ENCODE data around the gene SCRT2. TPM values are rescaled to one million over a fixed set of nuclear protein-coding genes. Genes with fewer than 3 reads are reported as not detected.
A peak's percentile ranks its signal among the peaks of the same experiment; 100 is the strongest.
"Not testable (repeated sequence)": the region's sequence is repeated elsewhere in the genome, so short reads cannot be mapped to it uniquely, and the experiment has no call there.

Gene SCRT2
- total RNA-seq, 1 donor from 2014 or later, result not detected

GRCh38 chr20:701401-702129 lies 26.0 kb upstream of the SCRT2 start:
- DNase-seq (ENCODE audit: low spot score), result no peak

- DNase-seq (ENCODE audit: low spot score), result no peak
These were observed 24.3 kb upstream of the SCRT2 start for GRCh38 chr20:699811-700338.

GRCh38 chr20:699342-699741 lies 23.7 kb upstream of the SCRT2 start:
- DNase-seq (ENCODE audit: low spot score), result no peak

- no peak for DNase-seq (ENCODE audit: low spot score)
These were observed 22.7 kb upstream of the SCRT2 start for GRCh38 chr20:698276-698675.

- no peak for DNase-seq (ENCODE audit: low spot score)
These were observed 22.2 kb upstream of the SCRT2 start for GRCh38 chr20:697826-698225.

GRCh38 chr20:695165-695866 lies 19.7 kb upstream of the SCRT2 start:
- DNase-seq (ENCODE audit: low spot score), result no peak

GRCh38 chr20:694496-694895 lies 18.9 kb upstream of the SCRT2 start:
- no peak for DNase-seq (ENCODE audit: low spot score)

- DNase-seq (ENCODE audit: low spot score), result not testable (repeated sequence)
These were observed 18.2 kb upstream of the SCRT2 start for GRCh38 chr20:693786-694185.

- no peak for DNase-seq (ENCODE audit: low spot score)
These were observed 16.4 kb upstream of the SCRT2 start for GRCh38 chr20:692044-692443.

GRCh38 chr20:689947-690346 lies 14.3 kb upstream of the SCRT2 start:
- DNase-seq (ENCODE audit: low spot score), result no peak

- DNase-seq (ENCODE audit: low spot score), result no peak
These were observed 13.7 kb upstream of the SCRT2 start for GRCh38 chr20:689348-689747.

GRCh38 chr20:688809-689212 lies 13.2 kb upstream of the SCRT2 start:
- no peak for DNase-seq (ENCODE audit: low spot score)

GRCh38 chr20:687468-688203 lies 12.0 kb upstream of the SCRT2 start:
- DNase-seq (ENCODE audit: low spot score), result no peak

GRCh38 chr20:684676-685319 lies 9.2 kb upstream of the SCRT2 start:
- no peak for DNase-seq (ENCODE audit: low spot score)

- DNase-seq (ENCODE audit: low spot score), result no peak
These were observed 6.5 kb upstream of the SCRT2 start for GRCh38 chr20:682123-682522.

GRCh38 chr20:680638-681187 lies 5.1 kb upstream of the SCRT2 start:
- DNase-seq (ENCODE audit: low spot score), result no peak

GRCh38 chr20:677957-678356 lies 2.4 kb upstream of the SCRT2 start:
- DNase-seq (ENCODE audit: low spot score), result no peak

- DNase-seq (ENCODE audit: low spot score), result no peak
These were observed 1.4 kb upstream of the SCRT2 start for GRCh38 chr20:676967-677366.

- peak; percentile 10 for DNase-seq (ENCODE audit: low spot score)
These were observed 824 bp upstream of the SCRT2 start for GRCh38 chr20:676315-676937.

GRCh38 chr20:675033-675452 lies 559 bp downstream of the SCRT2 start:
- no peak for DNase-seq (ENCODE audit: low spot score)

GRCh38 chr20:673603-674001 lies 2.0 kb downstream of the SCRT2 start:
- no peak for DNase-seq (ENCODE audit: low spot score)
